ENCODE results near the gene PLEKHG3.

The PLEKHG3 gene

GRCh38 chr14:64790478-64790877, 86.3 kb downstream of the PLEKHG3 start:
- DNase-seq = no peak

- DNase-seq = no peak
These were observed 88.0 kb downstream of the PLEKHG3 start for GRCh38 chr14:64792231-64792630.

DNA sequence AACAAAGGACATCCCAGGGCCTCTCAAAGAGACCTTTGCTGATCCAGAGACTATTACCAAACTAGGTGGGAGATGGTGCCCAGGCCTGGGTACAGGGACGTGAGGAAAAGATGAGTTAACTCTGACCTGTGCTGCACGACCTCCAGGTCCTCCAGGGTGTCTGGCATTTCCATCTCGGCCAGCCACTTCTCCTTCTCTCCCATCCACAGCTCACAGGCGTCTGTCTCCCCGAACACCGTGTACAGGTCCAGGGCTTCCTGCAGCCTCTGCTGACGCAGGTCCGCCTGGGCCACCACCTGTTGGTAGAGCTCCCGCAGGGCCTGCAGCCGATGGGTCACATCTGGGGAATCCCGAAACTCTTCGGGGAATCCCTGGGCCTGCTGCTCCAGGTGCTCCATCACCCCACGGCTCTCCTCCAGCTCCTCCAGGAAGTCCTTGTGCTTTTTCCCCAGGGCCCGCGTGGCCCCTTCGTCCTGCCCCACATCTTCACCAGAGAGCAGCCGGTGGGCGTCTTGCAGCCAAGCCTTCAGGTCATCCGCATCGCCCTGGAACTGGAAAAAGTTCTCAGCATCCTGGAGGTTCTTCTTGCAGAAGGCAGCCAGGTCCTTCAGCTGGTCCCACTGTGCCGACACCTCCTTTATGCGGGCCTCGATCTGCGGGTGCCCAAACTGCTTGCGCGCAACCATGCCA, 88.8 kb downstream of the PLEKHG3 start:
- DNase-seq = no peak

GRCh38 chr14:64795211-64795610, 91.0 kb downstream of the PLEKHG3 start:
- no peak for DNase-seq

- DNase-seq = no peak
These were observed 91.7 kb downstream of the PLEKHG3 start for GRCh38 chr14:64795921-64796320.

- DNase-seq = no peak
These were observed 92.1 kb downstream of the PLEKHG3 start for GRCh38 chr14:64796369-64796768.

DNA sequence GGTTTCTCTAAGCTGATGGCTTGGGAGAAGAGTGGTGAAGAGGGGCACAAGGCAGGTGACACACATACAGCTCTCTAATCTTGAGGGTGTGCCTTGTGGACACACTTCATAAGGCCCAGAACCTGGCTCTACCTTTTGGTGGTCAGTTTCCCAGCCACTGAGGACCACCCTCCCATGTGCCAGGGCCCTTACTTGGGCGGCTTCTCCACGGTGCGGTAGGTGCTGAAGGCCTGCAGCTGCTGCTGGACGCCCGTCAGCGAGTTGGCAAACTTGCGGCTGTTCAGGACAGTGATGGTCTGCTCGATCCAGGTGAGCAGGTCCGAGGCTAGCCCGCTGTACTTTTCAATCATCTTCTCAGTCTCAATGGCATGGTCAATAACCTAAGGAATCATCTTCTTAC, 95.3 kb downstream of the PLEKHG3 start:
- DNase-seq = no peak
